K562 (cell line): ENCODE data around the gene MEST. TPM values are rescaled to one million over a fixed set of nuclear protein-coding genes. Genes with fewer than 3 reads are reported as not detected.

Experiments
- ATAC-seq: fragments of 200-7000 bp; cut with Tn5 transposase; 3 replicates; pipeline ENCODE4 v1.9.1; 2020; ENCODE audit warnings: moderate library complexity
- BruUV-seq: library from RNA; stranded (reverse); fragments of 400-500 nt; replicated peaks from 2 replicates; lab custom pipeline; 2021; lab: Mats Ljungman, UMichigan
- CTCF ChIA-PET: fragments of 300-600 bp; formaldehyde crosslinking; extraction: SDS; loops from one replicate; lab custom pipeline; 2021; ENCODE audit warnings: low intra/inter-chr PET ratio; lab: Yijun Ruan, JAX
- POLR2A ChIA-PET: fragments of 300-600, 350-650 bp; sonication (Branson Sonifier 250); formaldehyde crosslinking; extraction: SDS; loops from one replicate; lab custom pipeline; 2021; ENCODE audit warnings: antibody characterized with exemption, inconsistent platforms; lab: Yijun Ruan, JAX
- DNase-seq, 4 experiments: peaks; one replicate each; pipeline versions ENCODE4 v3.0.0 to v3.0.0-alpha.2; 2011 to 2018; ENCODE audit warnings: low spot score in 3 of 4, mixed read lengths in 3 of 4; ENCODE audit errors: extremely low read depth in 1 of 4
- FAIRE-seq: peaks from 2 replicates; lab custom pipeline; 2011; peaks lifted over from hg19 to GRCh38; lab: Jason Lieb, UNC
- H2AFZ ChIP-seq: 2 replicates; pipeline ENCODE4 v1.6.0; 2011; ENCODE audit warnings: low read depth, low read length, control low read depth, inconsistent platforms
- H3K27ac ChIP-seq: fragments of 200-600 bp; 3 replicates; pipeline ENCODE4 v1.8.0; 2011; ENCODE audit warnings: low read depth, mild to moderate bottlenecking, control low read depth, inconsistent platforms, low read length, moderate library complexity, mixed read lengths; ENCODE audit errors: extremely low read depth
- H3K27me3 ChIP-seq, 2 experiments: fragments of 300-600 bp in 1 of 2; 2 replicates in 1 of 2; 3 replicates in 1 of 2; pipeline versions ENCODE4 v1.6.0 to v1.8.0; 2011; ENCODE audit warnings: inconsistent platforms in 2 of 2, low read length in 2 of 2, mild to moderate bottlenecking in 1 of 2, mixed read lengths in 1 of 2, moderate library complexity in 1 of 2; ENCODE audit not compliant: control insufficient read depth in 2 of 2, insufficient read depth in 2 of 2
- H3K36me3 ChIP-seq: fragments of 300-600 bp; 3 replicates; pipeline ENCODE4 v1.8.0; 2011; ENCODE audit warnings: mild to moderate bottlenecking, low read length, inconsistent platforms; ENCODE audit not compliant: control insufficient read depth, insufficient read depth
- H3K4me1 ChIP-seq, 2 experiments: fragments of 200-600 bp in 1 of 2; replicated peaks in 1 of 2; 2 replicates in 1 of 2; 3 replicates in 1 of 2; pipeline versions ENCODE4 v1.5.1 to v1.8.0; 2011; ENCODE audit warnings: inconsistent platforms in 2 of 2, low read length in 2 of 2, mild to moderate bottlenecking in 1 of 2, mixed read lengths in 1 of 2, moderate library complexity in 1 of 2; ENCODE audit not compliant: control insufficient read depth in 2 of 2, insufficient read depth in 2 of 2
- H3K4me2 ChIP-seq: 2 replicates; pipeline ENCODE4 v1.6.1; 2011; ENCODE audit warnings: low read length, control low read depth, inconsistent platforms, mixed read lengths; ENCODE audit not compliant: insufficient read depth
- H3K4me3 ChIP-seq: fragments of 200-600 bp; sonication (generic), shearing (Covaris generic); 2 replicates; pipeline ENCODE4 v1.5.1; 2016; ENCODE audit warnings: control low read depth, inconsistent platforms
- H3K79me2 ChIP-seq: fragments of 200-600 bp; 3 replicates; pipeline ENCODE4 v1.8.0; 2011; ENCODE audit warnings: low read length, inconsistent platforms; ENCODE audit not compliant: control insufficient read depth, insufficient read depth
- H3K9ac ChIP-seq, 2 experiments: 2 replicates each; pipeline versions ENCODE4 v1.6.0 to v1.6.1; 2011; ENCODE audit warnings: low read depth in 2 of 2, low read length in 2 of 2, control low read depth in 1 of 2, inconsistent platforms in 1 of 2, mild to moderate bottlenecking in 1 of 2, mixed read lengths in 1 of 2; ENCODE audit not compliant: insufficient read depth in 1 of 2
- H3K9me1 ChIP-seq: one replicate; pipeline ENCODE4 v1.6.0; 2011; ENCODE audit warnings: inconsistent platforms, mild to moderate bottlenecking, low read length, moderate library complexity; ENCODE audit not compliant: control insufficient read depth, insufficient read depth
- H3K9me3 ChIP-seq: replicated peaks from 2 replicates; pipeline ENCODE4 v1.5.1; 2011; ENCODE audit warnings: low read depth, low read length, inconsistent platforms; ENCODE audit not compliant: control insufficient read depth, insufficient read depth
- H4K20me1 ChIP-seq: replicated peaks from 2 replicates; pipeline ENCODE4 v1.6.1; 2011; ENCODE audit warnings: low read length, inconsistent platforms, mixed read lengths; ENCODE audit not compliant: control insufficient read depth, insufficient read depth
- BACH1 ChIP-seq: fragments of 200-800 bp; sonication (Bioruptor generic); IDR thresholded peaks from 2 replicates; pipeline ENCODE4 v1.6.1; 2016; ENCODE audit warnings: missing genetic modification characterization, missing compliant biosample characterization
- BHLHE40 ChIP-seq: IDR thresholded peaks from 2 replicates; pipeline ENCODE4 v1.6.1; 2011; ENCODE audit warnings: low read length, improper control_type of control experiment
- BRCA1 ChIP-seq, 2 experiments: fragments of 450-650 bp in 1 of 2; sonication (generic) in 1 of 2; formaldehyde crosslinking in 1 of 2; IDR thresholded peaks; 2 replicates each; pipeline versions ENCODE4 v1.5.0 to v1.6.1; 2017 to 2020; ENCODE audit warnings: mild to moderate bottlenecking in 1 of 2, missing genetic modification reagents in 1 of 2
- BRD4 ChIP-seq: fragments of 200-600 bp; sonication (generic); IDR thresholded peaks from 2 replicates; pipeline ENCODE4 v1.6.1; 2017; ENCODE audit warnings: inconsistent platforms
- IRF2 ChIP-seq: sonication (generic); formaldehyde crosslinking; IDR thresholded peaks from 2 replicates; pipeline ENCODE4 v1.8.1; 2022; ENCODE audit warnings: mild to moderate bottlenecking, missing genetic modification reagents
- KAT7 ChIP-seq: sonication (generic); formaldehyde crosslinking; IDR thresholded peaks from 2 replicates; pipeline ENCODE4 v1.8.0; 2022; ENCODE audit warnings: missing genetic modification reagents, mild to moderate bottlenecking, borderline replicate concordance
- NFXL1 ChIP-seq: fragments of 450-650 bp; formaldehyde crosslinking; IDR thresholded peaks from 2 replicates; pipeline ENCODE4 v1.4.0; 2021; ENCODE audit warnings: mild to moderate bottlenecking
- POLR2H ChIP-seq: IDR thresholded peaks from 2 replicates; pipeline ENCODE4 v1.6.1; 2016; ENCODE audit warnings: missing genetic modification characterization, low read depth, mild to moderate bottlenecking, control low read depth, missing compliant biosample characterization, moderate library complexity
- ZBTB7A ChIP-seq: IDR thresholded peaks from 2 replicates; pipeline ENCODE4 v1.6.1; 2011; ENCODE audit warnings: low read depth, mild to moderate bottlenecking, low read length, moderate library complexity, borderline replicate concordance; ENCODE audit not compliant: control insufficient read depth
- ZNF174 ChIP-seq: fragments of 250-450 bp; sonication (Bioruptor Pico); IDR thresholded peaks from 2 replicates; pipeline ENCODE4 v1.4.0; 2020; ENCODE audit warnings: mild to moderate bottlenecking
- ZNF263 ChIP-seq: sonication (generic); formaldehyde crosslinking; IDR thresholded peaks from 2 replicates; pipeline ENCODE4 v1.8.0; 2022; ENCODE audit warnings: mild to moderate bottlenecking, missing genetic modification reagents, borderline replicate concordance
- WGBS: fragments of 100-300 bp; shearing (Covaris generic); methylation state at CpG from one replicate; pipeline ENCODE4 v1.1.6; 2016; ENCODE audit warnings: low coverage, mixed read lengths; ENCODE audit not compliant: insufficient coverage; ENCODE audit errors: missing lambda C conversion rate; 5-methylcytosine and 5-hydroxymethylcytosine counted together
- in situ Hi-C: fragments of 300-500 bp; cut with MboI; formaldehyde crosslinking; loops from 4 replicates; pipeline ENCODE4 v1.15.0; 2018; ENCODE audit warnings: inconsistent platforms, mixed read lengths
- intact Hi-C: fragments of 100-400 bp; cut with micrococcal nuclease; formaldehyde crosslinking; loops from 2 replicates; pipeline ENCODE4 v1.14.2; 2022
- polyA plus RNA-seq, 8 experiments: library from polyadenylated mRNA; depleted of rRNA in 4 of 8; stranded (reverse) in 5 of 8; unstranded in 3 of 8; fragments of >200 nt; fragmentation: Nextera tagmentation in 2 of 8; fragmentation: Illumina TruSeq in 1 of 8; extraction: Ambion mirVana in 2 of 8; extraction: Trizol in 1 of 8; gene quantifications; 2 replicates each; pipeline versions ENCODE4 v1.2.1 to v1.2.3, GENCODE V29; 2011 to 2014; ENCODE audit warnings: inconsistent platforms in 1 of 8, missing spikeins in 1 of 8
- total RNA-seq, 7 experiments: library from RNA; depleted of rRNA in 6 of 7; stranded (reverse); fragments of >200 nt in 6 of 7; fragmentation: Illumina TruSeq in 2 of 7; extraction: Trizol in 2 of 7; gene quantifications; 2 replicates each; pipeline versions ENCODE4 v1.2.1 to v1.2.3, GENCODE V29; 2011 to 2021; ENCODE audit warnings: low replicate concordance in 1 of 7
- TF ChIP-seq, protein P1 (sequence below), 2 experiments: fragments of 450-650 bp; IDR thresholded peaks; 2 replicates each; pipeline ENCODE4 v1.6.1; 2018; ENCODE audit warnings: mild to moderate bottlenecking in 2 of 2, low read depth in 1 of 2; ENCODE audit not compliant: partially characterized antibody in 2 of 2
- TF ChIP-seq, protein P2 (sequence below): sonication (generic); IDR thresholded peaks from 2 replicates; pipeline ENCODE4 v1.6.1; 2016

The MEST gene
- total and polyA plus RNA-seq, 9 of the 15 experiments (the other 6 are each of a cell fraction or from before 2014, with no cell fraction given): 0.04 to 0.74 (median 0.36) TPM; not detected in 1

DNA sequence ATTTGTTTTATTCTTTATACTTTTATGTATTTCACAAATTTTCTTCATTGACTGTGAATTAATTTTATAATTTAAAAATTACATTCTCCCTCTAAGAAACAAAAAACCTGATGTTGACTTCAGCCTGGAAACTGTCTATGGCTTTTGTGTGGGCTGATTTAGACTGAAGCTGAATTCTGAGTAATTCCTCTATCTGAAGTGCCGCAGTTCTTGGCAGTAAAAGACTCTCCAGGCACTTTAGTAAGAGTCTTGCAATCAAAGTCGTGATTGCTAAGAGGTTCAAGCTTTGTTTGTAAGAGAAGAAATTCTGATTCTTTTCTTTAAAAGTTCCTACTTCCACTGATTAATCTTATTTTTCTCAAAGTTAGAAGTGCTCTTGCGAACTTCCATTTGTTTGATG is 47.7 kb upstream of the MEST start:
- WGBS: 5% methylated on average over 3 of the region's 3 CpGs
- H3K9ac ChIP-seq: no peak overlapping the region
- H2AFZ ChIP-seq: no peak overlapping the region
- no peak overlapping the region for H3K4me2 ChIP-seq
- DNase-seq (no peak), ATAC-seq (no peak), FAIRE-seq (no peak)
- H3K27ac ChIP-seq: no peak overlapping the region
- POLR2A ChIA-PET: no interaction called here
- no peaks in the 10 kb centered on the region for H4K20me1 ChIP-seq
- H3K36me3 ChIP-seq: no peaks in the 10 kb centered on the region
- H3K79me2 ChIP-seq: no peaks in the 10 kb centered on the region
- peaks cover 9% of the 10 kb centered on the region for H3K9me3 ChIP-seq
- in situ Hi-C loops: no loop called here
- H3K4me3 ChIP-seq: no peak overlapping the region
- peaks cover 4 to 7% of the 10 kb centered on the region in 2 experiments; a peak in 4 of 5 replicates for H3K4me1 ChIP-seq
- H3K9me1 ChIP-seq: no peaks in the 10 kb centered on the region
- peaks cover 0 to 11% of the 10 kb centered on the region in 2 experiments; a peak in 1 of 5 replicates for H3K27me3 ChIP-seq
- TF ChIP-seq ZNF174 (CRISPR knock-in tag) (no peak), BACH1 (no peak), BHLHE40 (no peak), ZNF263 (CRISPR knock-in tag) (no peak), POLR2H (tag) (no peak), KAT7 (CRISPR knock-in tag) (no peak), NFXL1 (CRISPR knock-in tag) (no peak), ZBTB7A (no peak), BRCA1 (IDR thresholded peaks at IDR 0.05) (no peak), BRCA1 (CRISPR knock-in tag; IDR thresholded peaks at IDR 0.05) (no peak), BRD4 (no peak), IRF2 (CRISPR knock-in tag) (no peak)
- TF ChIP-seq, protein P1, sequence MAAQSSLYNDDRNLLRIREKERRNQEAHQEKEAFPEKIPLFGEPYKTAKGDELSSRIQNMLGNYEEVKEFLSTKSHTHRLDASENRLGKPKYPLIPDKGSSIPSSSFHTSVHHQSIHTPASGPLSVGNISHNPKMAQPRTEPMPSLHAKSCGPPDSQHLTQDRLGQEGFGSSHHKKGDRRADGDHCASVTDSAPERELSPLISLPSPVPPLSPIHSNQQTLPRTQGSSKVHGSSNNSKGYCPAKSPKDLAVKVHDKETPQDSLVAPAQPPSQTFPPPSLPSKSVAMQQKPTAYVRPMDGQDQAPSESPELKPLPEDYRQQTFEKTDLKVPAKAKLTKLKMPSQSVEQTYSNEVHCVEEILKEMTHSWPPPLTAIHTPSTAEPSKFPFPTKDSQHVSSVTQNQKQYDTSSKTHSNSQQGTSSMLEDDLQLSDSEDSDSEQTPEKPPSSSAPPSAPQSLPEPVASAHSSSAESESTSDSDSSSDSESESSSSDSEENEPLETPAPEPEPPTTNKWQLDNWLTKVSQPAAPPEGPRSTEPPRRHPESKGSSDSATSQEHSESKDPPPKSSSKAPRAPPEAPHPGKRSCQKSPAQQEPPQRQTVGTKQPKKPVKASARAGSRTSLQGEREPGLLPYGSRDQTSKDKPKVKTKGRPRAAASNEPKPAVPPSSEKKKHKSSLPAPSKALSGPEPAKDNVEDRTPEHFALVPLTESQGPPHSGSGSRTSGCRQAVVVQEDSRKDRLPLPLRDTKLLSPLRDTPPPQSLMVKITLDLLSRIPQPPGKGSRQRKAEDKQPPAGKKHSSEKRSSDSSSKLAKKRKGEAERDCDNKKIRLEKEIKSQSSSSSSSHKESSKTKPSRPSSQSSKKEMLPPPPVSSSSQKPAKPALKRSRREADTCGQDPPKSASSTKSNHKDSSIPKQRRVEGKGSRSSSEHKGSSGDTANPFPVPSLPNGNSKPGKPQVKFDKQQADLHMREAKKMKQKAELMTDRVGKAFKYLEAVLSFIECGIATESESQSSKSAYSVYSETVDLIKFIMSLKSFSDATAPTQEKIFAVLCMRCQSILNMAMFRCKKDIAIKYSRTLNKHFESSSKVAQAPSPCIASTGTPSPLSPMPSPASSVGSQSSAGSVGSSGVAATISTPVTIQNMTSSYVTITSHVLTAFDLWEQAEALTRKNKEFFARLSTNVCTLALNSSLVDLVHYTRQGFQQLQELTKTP (IDR thresholded peaks at IDR 0.05; ENCODE audit: low read depth in 1 of 2, partially characterized antibody in 2 of 2): no peak
- TF ChIP-seq, protein P2, sequence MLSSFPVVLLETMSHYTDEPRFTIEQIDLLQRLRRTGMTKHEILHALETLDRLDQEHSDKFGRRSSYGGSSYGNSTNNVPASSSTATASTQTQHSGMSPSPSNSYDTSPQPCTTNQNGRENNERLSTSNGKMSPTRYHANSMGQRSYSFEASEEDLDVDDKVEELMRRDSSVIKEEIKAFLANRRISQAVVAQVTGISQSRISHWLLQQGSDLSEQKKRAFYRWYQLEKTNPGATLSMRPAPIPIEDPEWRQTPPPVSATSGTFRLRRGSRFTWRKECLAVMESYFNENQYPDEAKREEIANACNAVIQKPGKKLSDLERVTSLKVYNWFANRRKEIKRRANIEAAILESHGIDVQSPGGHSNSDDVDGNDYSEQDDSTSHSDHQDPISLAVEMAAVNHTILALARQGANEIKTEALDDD: no peak
- CTCF ChIA-PET: interaction anchor here (0.7 kb wide), 1 partner anchor 393 kb away, joined by 4 read pairs; no protein-coding TSS in a partner anchor
- intact Hi-C loops: no loop called here
- no TSS peak for BruUV-seq
